ENCODE measurements around the gene ZNF480. TPM values are rescaled to one million over a fixed set of nuclear protein-coding genes. Genes with fewer than 3 reads are reported as not detected.
"Not testable (repeated sequence)": the region's sequence is repeated elsewhere in the genome, so short reads cannot be mapped to it uniquely, and the experiment has no call there.

ZNF480 gene
- total and polyA plus RNA-seq, 3 donors from 2014 or later = 3.3 to 4.6 (median 4.3) TPM

- 0 to 1% methylated on average over 40 to 55 of the region's 55 CpGs for WGBS, 2 donors
- no peaks in the 10 kb centered on the region for H3K36me3 ChIP-seq (ENCODE audit: low read depth, missing control alignments)
- no peaks in the 10 kb centered on the region for H3K4me1 ChIP-seq
- peak within 1 kb of the TSS; percentile 70 to 80 for H3K27ac ChIP-seq
- H3K4me3 ChIP-seq = peak within 1 kb of the TSS; percentile 79 to 84
- peak; percentile 94 for DNase-seq
- intact Hi-C loops (cut with DNase I; ENCODE audit: low total_unique reads) = no loop called here
- TF ChIP-seq, protein P1, sequence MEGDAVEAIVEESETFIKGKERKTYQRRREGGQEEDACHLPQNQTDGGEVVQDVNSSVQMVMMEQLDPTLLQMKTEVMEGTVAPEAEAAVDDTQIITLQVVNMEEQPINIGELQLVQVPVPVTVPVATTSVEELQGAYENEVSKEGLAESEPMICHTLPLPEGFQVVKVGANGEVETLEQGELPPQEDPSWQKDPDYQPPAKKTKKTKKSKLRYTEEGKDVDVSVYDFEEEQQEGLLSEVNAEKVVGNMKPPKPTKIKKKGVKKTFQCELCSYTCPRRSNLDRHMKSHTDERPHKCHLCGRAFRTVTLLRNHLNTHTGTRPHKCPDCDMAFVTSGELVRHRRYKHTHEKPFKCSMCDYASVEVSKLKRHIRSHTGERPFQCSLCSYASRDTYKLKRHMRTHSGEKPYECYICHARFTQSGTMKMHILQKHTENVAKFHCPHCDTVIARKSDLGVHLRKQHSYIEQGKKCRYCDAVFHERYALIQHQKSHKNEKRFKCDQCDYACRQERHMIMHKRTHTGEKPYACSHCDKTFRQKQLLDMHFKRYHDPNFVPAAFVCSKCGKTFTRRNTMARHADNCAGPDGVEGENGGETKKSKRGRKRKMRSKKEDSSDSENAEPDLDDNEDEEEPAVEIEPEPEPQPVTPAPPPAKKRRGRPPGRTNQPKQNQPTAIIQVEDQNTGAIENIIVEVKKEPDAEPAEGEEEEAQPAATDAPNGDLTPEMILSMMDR (IDR thresholded peaks at IDR 0.05) = no peak
- no peak for TF ChIP-seq POLR2A (IDR thresholded peaks at IDR 0.05)
- H3K27me3 ChIP-seq = no peaks in the 10 kb centered on the region
- no peaks in the 10 kb centered on the region for H3K9me3 ChIP-seq
Observed at GRCh38 chr19:52336117-52336790, 39.3 kb downstream of the ZNF480 start, which contains the start of gene ZNF610. TSS of gene ZNF610 (plus strand) at chr19:52336243. CDS start at chr19:52349173, 12,930 bp downstream.

GRCh38 chr19:52336791-52337381 lies 39.9 kb downstream of the ZNF480 start:
- Histone ChIP-seq H3K4me1 (no peaks in the 10 kb centered on the region), H3K4me3 (peak overlapping the region; percentile 79 to 84), H3K27ac (peak overlapping the region in 1 of 2 donors; percentile 70), H3K27me3 (no peaks in the 10 kb centered on the region), H3K36me3 (ENCODE audit: low read depth, missing control alignments) (no peaks in the 10 kb centered on the region), H3K9me3 (no peaks in the 10 kb centered on the region)
- intact Hi-C loops (cut with DNase I; ENCODE audit: low total_unique reads) = no loop called here
- no peak for DNase-seq
- 3% methylated on average over 5 to 9 of the region's 9 CpGs for WGBS, 2 donors
- TF ChIP-seq, protein P1 (IDR thresholded peaks at IDR 0.05) = no peak

DNA sequence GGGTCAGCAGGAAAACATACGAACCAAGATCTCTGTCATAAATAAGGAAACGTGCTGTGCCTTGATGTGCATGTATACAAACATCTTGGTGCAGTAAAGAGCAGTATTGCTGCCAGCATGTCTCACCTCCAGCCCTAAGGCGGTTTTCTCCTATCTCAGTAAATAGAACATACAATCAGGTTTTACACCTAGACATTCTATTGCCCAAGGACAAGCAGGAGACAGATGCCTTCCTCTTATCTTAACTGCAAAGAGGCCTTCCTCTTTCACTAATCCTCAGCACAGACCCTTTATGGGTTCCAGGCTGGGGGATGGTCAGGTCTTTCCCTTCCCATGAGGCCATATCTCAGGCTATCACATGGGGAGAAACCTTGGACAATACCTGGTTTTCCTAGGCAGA lies 42.1 kb downstream of the ZNF480 start:
- H3K9me3 ChIP-seq; intact Hi-C loops (cut with DNase I; ENCODE audit: low total_unique reads); H3K36me3 ChIP-seq (ENCODE audit: low read depth, missing control alignments); H3K27me3 ChIP-seq; H3K4me3 ChIP-seq; DNase-seq; H3K27ac ChIP-seq; H3K4me1 ChIP-seq: not testable (repeated sequence)
- 66 to 78% methylated on average over 3 of the region's 3 CpGs for WGBS, 2 donors

DNA sequence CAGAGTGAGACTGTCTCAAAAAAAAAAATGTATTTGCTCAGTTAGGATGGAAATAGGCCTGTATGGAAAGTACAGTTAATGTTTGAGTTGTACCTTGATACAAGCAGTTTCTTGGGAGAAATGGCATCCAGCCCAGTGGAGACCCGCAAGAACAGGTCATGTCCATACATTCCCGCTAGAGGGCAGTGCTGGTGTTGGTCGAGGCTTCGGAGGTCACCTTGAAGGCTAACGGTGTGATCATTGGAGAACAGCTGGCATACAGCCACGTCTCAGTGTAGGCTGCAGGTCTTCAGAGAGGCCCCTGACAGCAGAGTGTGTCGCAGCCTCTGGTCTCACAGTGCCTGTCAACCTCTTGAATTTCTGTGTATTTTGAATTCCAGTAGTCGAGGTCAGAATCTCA lies 46.6 kb downstream of the ZNF480 start:
- TF ChIP-seq, protein P1 (IDR thresholded peaks at IDR 0.05) = peak; percentile 35 to 51 (median 37)
- no peak for TF ChIP-seq POLR2A (IDR thresholded peaks at IDR 0.05)
- DNase-seq = peak; percentile 71
- intact Hi-C loops (cut with DNase I; ENCODE audit: low total_unique reads) = no loop called here
- Histone ChIP-seq H3K27me3 (no peaks in the 10 kb centered on the region), H3K27ac (no peak overlapping the region), H3K36me3 (ENCODE audit: low read depth, missing control alignments) (no peaks in the 10 kb centered on the region), H3K4me1 (no peaks in the 10 kb centered on the region), H3K4me3 (no peak overlapping the region), H3K9me3 (no peaks in the 10 kb centered on the region)
- 35 to 59% methylated on average over 3 to 8 of the region's 8 CpGs for WGBS, 2 donors

GRCh38 chr19:52345162-52345561 lies 48.2 kb downstream of the ZNF480 start:
- intact Hi-C loops (cut with DNase I; ENCODE audit: low total_unique reads) = no loop called here
- TF ChIP-seq, protein P1 (IDR thresholded peaks at IDR 0.05) = no peak
- H3K27me3 ChIP-seq = no peaks in the 10 kb centered on the region
- H3K9me3 ChIP-seq = no peaks in the 10 kb centered on the region
- H3K4me1 ChIP-seq = no peaks in the 10 kb centered on the region
- DNase-seq = no peak
- no peak overlapping the region for H3K27ac ChIP-seq
- no peak overlapping the region for H3K4me3 ChIP-seq
- H3K36me3 ChIP-seq (ENCODE audit: low read depth, missing control alignments) = no peaks in the 10 kb centered on the region
- WGBS, 2 donors = 86% methylated on average over 6 of the region's 6 CpGs
